ENCODE results near the gene MKNK2. TPM values are rescaled to one million over a fixed set of nuclear protein-coding genes. Genes with fewer than 3 reads are reported as not detected.

The MKNK2 gene
- total and polyA plus RNA-seq, 3 donors from 2014 or later = 76.5 to 103 (median 93.0) TPM

- no peak for TF ChIP-seq POLR2A (IDR thresholded peaks at IDR 0.05)
- Histone ChIP-seq H3K27me3 (no peaks in the 10 kb centered on the region), H3K4me3 (no peak overlapping the region), H3K9me3 (no peaks in the 10 kb centered on the region), H3K4me1 (no peaks in the 10 kb centered on the region), H3K27ac (no peak overlapping the region), H3K36me3 (ENCODE audit: low read depth, missing control alignments) (no peaks in the 10 kb centered on the region)
- intact Hi-C loops (cut with DNase I; ENCODE audit: low total_unique reads) = no loop called here
- 81 to 90% methylated on average over 21 to 26 of the region's 26 CpGs for WGBS, 2 donors
- DNase-seq = no peak
These were observed 51.1 kb downstream of the MKNK2 start for GRCh38 chr19:1999856-2000515.

- H3K9me3 ChIP-seq = no peaks in the 10 kb centered on the region
- no peaks in the 10 kb centered on the region for H3K27me3 ChIP-seq
- no peak for DNase-seq
- intact Hi-C loops (cut with DNase I; ENCODE audit: low total_unique reads) = no loop called here
- no peaks in the 10 kb centered on the region for H3K4me1 ChIP-seq
- WGBS, 2 donors = 78 to 91% methylated on average over 43 to 52 of the region's 52 CpGs
- H3K36me3 ChIP-seq (ENCODE audit: low read depth, missing control alignments) = no peaks in the 10 kb centered on the region
- H3K27ac ChIP-seq = no peak overlapping the region
- no peak overlapping the region for H3K4me3 ChIP-seq
- TF ChIP-seq POLR2A (IDR thresholded peaks at IDR 0.05) = no peak
These were observed 52.0 kb downstream of the MKNK2 start for GRCh38 chr19:1998712-1999708.

GRCh38 chr19:1997353-1998233, 53.5 kb downstream of the MKNK2 start:
- no peak for DNase-seq
- Histone ChIP-seq H3K27me3 (no peaks in the 10 kb centered on the region), H3K36me3 (ENCODE audit: low read depth, missing control alignments) (no peaks in the 10 kb centered on the region), H3K27ac (no peak overlapping the region), H3K9me3 (no peaks in the 10 kb centered on the region), H3K4me1 (no peaks in the 10 kb centered on the region), H3K4me3 (no peak overlapping the region)
- intact Hi-C loops (cut with DNase I; ENCODE audit: low total_unique reads) = no loop called here
- TF ChIP-seq, protein P1, sequence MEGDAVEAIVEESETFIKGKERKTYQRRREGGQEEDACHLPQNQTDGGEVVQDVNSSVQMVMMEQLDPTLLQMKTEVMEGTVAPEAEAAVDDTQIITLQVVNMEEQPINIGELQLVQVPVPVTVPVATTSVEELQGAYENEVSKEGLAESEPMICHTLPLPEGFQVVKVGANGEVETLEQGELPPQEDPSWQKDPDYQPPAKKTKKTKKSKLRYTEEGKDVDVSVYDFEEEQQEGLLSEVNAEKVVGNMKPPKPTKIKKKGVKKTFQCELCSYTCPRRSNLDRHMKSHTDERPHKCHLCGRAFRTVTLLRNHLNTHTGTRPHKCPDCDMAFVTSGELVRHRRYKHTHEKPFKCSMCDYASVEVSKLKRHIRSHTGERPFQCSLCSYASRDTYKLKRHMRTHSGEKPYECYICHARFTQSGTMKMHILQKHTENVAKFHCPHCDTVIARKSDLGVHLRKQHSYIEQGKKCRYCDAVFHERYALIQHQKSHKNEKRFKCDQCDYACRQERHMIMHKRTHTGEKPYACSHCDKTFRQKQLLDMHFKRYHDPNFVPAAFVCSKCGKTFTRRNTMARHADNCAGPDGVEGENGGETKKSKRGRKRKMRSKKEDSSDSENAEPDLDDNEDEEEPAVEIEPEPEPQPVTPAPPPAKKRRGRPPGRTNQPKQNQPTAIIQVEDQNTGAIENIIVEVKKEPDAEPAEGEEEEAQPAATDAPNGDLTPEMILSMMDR (IDR thresholded peaks at IDR 0.05) = no peak
- TF ChIP-seq POLR2A (IDR thresholded peaks at IDR 0.05) = no peak
- 89 to 93% methylated on average over 31 of the region's 31 CpGs for WGBS, 2 donors

DNA sequence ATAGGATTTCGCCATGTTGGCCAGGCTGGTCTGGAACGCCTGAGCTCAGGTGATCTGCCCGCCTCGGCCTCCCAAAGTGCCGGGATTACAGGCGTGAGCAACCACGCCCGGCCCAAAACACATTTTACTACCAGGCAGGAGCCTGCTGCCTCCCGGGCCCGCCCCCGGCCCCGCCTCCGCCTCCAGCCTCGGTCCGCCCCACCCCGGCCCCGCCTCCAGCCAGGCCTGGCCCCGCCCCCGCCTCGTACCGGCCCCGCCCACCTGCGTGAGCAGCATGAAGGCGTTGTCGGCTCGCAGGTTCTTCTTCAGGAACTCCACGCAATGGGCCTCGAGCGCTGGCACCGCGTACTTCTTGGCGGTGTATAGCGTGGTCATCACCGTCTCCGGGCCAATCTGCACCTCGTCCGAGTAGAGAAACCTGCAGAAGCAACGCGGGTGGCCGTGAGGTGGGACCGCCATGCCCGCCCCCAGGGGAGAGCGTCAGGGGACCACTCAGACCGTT, 58.2 kb downstream of the MKNK2 start:
- no peaks in the 10 kb centered on the region for H3K36me3 ChIP-seq (ENCODE audit: low read depth, missing control alignments)
- TF ChIP-seq, protein P1 (IDR thresholded peaks at IDR 0.05) = no peak
- 70% methylated on average over 16 to 44 of the region's 44 CpGs for WGBS, 2 donors
- intact Hi-C loops (cut with DNase I; ENCODE audit: low total_unique reads) = no loop called here
- DNase-seq = peak; percentile 72
- no peak overlapping the region for H3K4me3 ChIP-seq
- H3K27me3 ChIP-seq = no peaks in the 10 kb centered on the region
- H3K4me1 ChIP-seq = no peaks in the 10 kb centered on the region
- H3K27ac ChIP-seq = no peak overlapping the region
- H3K9me3 ChIP-seq = no peaks in the 10 kb centered on the region

- 92% methylated on average over 29 to 30 of the region's 30 CpGs for WGBS, 2 donors
- Histone ChIP-seq H3K4me1 (no peaks in the 10 kb centered on the region), H3K27ac (no peak overlapping the region), H3K27me3 (no peaks in the 10 kb centered on the region), H3K36me3 (ENCODE audit: low read depth, missing control alignments) (no peaks in the 10 kb centered on the region), H3K4me3 (no peak overlapping the region), H3K9me3 (no peaks in the 10 kb centered on the region)
- TF ChIP-seq POLR2A (IDR thresholded peaks at IDR 0.05) = no peak
- TF ChIP-seq, protein P1 (IDR thresholded peaks at IDR 0.05) = no peak
- DNase-seq = no peak
- intact Hi-C loops (cut with DNase I; ENCODE audit: low total_unique reads) = no loop called here
These were observed 59.8 kb downstream of the MKNK2 start for GRCh38 chr19:1991018-1991913.
